NCI-H1092 treated with DMSO at 0.1 percent for 48 hours (cell line): ENCODE results near the gene RIPOR1.
"Not testable (repeated sequence)": the region's sequence is repeated elsewhere in the genome, so short reads cannot be mapped to it uniquely, and the experiment has no call there.

ENCODE experiments used
- DNase-seq: peaks from one replicate; lab custom pipeline; 2025; lab: John Stamatoyannopoulos, UW

RIPOR1 gene

DNA sequence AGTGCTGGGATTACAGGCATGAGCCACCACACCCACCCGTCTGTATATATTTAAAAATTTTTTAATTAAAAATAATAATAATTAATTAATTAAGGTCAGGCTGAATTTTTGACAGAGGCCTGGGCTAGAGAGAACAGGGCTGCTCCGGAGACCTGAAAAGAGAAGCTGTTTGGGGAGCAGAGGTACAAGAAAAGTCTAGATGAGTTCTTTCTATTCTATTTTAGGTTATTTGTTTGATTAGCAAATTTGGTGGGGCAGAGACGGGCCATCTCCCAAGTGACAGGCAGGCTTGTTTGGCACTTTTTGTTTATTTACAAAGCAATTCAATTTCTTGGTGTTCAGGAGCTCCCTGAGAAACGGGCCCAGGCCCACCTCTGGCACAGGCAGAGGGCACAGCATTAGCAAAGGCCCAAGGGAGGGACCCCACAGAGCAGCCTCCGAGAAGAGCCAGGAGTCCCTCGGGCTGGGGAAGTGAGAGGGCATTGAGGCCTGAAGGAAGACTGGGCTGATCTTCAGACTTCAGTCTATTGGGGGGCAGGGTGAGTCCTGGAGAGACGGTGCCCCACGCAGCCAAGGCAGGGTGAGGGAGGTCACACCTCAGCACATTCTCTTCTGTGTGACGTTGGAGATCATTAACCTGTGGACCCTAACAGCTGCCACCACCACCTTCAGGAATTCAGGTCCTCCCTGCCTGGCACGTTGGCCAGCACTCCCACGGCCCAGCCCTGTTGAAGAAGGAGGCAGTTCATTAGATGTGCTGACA, 10.8 kb upstream of the RIPOR1 start:
- no peak for DNase-seq

- DNase-seq, result no peak
Observed at GRCh38 chr16:67518676-67519075, 10.0 kb upstream of the RIPOR1 start.

DNA sequence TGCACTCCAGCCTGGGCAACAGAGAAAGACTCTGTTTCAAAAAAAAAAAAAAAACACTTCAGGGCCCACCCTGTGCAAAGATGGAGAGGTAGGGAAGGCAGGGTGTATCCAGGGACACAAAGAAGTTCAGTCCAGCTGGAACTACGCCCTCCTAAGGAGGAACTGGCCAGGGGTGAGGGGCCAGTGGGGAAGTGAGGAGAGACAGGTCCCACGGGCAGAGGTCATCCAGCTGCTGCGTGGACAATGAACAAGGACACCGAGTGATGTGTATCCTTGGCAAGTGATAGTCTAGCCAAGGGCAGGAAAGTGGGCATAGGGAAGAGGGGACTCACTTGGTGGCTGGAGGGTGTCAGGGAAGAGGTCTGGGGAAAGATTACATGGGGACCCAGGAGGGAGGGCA, 9.4 kb upstream of the RIPOR1 start:
- DNase-seq, result no peak

GRCh38 chr16:67521095-67521804, 7.4 kb upstream of the RIPOR1 start:
- DNase-seq, result peak; percentile 87

DNA sequence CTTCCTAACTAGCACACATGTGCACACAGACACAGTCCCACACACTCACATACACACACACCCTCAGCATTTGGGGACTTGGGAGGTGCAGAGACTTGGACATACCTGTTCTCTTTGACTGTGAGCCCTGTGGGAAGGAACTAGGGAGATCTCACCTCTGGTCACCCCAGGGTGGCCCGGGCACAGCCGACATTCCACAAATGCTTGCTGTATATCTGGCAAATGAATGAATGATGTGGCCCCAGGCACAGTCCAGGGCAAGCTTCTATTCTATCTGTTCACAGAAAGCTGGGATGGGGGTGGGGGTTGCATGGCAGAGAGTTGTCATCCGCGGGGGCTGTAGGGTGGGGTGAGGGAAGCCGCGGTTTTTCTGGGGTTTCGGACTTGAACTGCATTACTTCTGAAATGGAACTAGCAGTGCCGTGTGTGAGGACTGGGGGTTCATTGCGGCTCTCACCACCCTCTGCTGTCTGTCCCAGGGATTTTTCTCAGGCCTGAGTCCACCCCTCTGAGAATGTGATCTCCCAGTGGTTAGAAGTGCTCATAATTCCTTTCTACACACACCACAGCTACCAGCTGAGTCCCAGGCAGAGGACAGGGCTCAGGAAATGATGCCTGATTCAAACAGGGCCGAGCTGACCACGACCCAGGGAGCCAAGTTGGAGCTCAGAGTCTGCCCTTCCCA, 3.3 kb upstream of the RIPOR1 start:
- no peak for DNase-seq

DNA sequence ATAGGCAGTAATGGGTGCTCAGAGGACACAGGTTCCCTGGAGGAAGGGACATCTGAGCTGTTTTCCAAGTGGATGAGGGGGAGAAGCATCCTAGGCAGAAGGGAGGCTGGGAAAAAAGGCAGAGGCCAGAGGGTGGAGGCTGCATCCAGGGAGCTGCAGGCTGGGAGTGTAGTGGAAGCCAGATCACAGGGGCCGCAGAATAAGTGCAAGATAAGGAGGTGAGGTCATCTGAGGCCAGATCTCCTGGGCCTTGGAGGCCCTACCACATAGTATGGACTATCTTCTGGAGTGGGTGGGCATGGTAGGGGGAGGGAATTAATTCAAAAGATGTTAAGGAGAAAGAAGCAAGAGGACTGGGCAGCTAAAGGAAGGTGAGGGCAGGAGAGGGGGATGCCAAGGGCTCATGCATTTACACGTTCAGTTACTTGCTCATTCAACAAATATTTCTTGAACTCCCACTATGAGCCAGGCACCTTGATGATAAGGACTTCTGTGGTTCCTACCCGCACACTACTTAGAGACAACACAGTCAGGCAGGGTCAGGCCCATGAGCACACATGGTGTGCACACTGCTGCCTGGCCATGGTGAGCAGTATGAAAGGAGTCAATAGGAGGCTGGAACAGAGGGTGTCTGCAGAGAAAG, 2.4 kb upstream of the RIPOR1 start:
- DNase-seq, result no peak

DNA sequence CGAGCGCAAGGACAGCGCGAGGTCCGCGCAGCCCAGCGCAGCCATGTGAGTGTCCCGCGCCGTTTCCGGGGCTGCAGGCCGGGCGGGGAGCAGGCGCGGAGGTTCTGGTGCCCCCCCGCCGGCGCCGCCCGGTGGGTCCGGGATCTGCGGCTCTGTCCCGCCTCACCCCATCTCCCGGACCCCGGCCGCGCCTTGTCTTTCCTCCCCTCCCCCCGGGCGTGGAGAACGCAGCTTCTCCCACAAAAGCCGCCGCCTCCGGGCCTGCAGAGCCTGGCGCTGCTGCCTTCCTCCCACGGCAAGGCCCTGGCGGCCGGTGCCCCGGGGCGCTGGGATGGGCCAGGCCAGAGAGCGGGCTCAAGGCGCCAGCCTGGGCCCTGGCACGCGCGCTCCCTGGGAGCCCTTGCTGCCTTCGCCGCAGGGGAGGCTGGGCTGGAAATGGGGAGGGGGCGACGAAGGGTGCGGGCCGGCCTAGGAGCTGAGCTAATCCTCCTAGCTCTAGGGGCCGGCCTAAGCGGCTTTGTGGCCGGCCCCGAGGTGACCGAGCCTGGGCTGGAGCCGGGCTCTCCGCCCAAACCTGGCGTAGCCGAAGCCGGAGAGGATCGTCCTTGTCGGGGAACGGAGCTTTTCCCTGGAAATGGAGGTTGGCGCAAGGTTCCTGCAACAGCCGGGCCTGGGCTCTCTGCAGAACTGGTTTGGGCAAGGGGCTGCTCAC, 397 bp downstream of the RIPOR1 start:
- DNase-seq, result peak; percentile 52

DNA sequence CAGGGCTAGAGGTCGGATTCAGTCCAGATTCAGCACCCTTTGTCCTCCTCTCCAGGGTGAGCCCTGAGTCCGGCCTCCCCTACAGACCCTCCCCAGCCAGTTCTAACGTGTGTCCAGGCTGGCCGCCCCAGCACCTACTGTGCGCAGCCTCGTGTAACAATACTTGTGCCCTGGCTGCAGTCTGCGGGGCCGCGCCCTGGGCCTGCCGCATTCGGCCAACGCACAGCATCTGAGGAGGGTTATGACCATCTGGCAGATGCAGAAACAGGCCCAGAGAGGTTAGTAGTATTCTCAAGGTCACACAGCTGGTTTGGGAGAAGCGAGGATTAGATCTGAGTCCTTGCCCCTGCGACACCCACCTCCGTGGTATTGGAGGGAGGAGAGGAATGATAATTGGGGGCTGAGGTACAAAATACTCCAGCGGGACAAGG, 968 bp downstream of the RIPOR1 start:
- DNase-seq, result no peak

- DNase-seq, result peak; percentile 45
Observed at GRCh38 chr16:67530013-67530939, 1.6 kb downstream of the RIPOR1 start.

GRCh38 chr16:67531247-67531646, 2.6 kb downstream of the RIPOR1 start:
- no peak for DNase-seq

GRCh38 chr16:67533024-67533560, 4.5 kb downstream of the RIPOR1 start:
- no peak for DNase-seq

DNA sequence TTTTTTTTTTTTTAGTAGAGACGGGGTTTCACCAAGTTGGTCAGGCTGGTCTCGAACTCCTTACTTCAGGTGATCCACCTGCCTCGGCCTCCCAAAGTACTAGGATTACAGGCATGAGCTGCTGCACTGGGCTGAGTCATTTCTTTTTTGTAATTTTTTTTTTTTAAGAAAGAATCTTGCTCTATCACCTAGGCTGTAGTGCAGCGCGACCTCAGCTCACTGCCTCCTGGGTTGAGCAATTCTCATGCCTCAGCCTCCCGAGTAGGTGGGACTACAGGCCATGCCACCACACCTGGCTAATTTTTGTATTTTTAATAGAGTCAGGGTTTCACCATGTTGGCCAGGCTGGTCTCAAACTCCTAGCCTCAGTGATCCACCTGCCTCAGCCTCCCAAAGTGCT, 5.4 kb downstream of the RIPOR1 start:
- DNase-seq, result not testable (repeated sequence)

DNA sequence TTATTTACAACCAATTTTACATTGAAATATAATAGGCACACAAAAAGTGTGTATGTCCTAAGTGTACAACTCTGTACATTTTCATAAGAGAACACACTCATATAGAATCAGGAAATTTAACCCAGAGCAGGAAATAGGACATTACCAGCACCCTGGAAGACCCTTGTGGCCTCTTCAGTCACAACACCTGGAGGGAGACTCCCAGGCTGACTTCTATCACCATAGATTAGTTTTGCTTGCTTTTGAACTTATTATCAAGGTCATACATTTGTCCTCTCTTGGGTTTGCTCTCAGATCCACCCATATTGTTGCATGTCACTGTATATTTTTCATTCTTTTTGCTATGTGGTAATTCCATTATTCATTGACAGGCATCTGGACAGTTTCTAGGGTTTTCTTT, 5.8 kb downstream of the RIPOR1 start:
- DNase-seq, result no peak

GRCh38 chr16:67535201-67535600, 6.6 kb downstream of the RIPOR1 start:
- no peak for DNase-seq

- no peak for DNase-seq
Observed at GRCh38 chr16:67537270-67537635, 8.6 kb downstream of the RIPOR1 start.

DNA sequence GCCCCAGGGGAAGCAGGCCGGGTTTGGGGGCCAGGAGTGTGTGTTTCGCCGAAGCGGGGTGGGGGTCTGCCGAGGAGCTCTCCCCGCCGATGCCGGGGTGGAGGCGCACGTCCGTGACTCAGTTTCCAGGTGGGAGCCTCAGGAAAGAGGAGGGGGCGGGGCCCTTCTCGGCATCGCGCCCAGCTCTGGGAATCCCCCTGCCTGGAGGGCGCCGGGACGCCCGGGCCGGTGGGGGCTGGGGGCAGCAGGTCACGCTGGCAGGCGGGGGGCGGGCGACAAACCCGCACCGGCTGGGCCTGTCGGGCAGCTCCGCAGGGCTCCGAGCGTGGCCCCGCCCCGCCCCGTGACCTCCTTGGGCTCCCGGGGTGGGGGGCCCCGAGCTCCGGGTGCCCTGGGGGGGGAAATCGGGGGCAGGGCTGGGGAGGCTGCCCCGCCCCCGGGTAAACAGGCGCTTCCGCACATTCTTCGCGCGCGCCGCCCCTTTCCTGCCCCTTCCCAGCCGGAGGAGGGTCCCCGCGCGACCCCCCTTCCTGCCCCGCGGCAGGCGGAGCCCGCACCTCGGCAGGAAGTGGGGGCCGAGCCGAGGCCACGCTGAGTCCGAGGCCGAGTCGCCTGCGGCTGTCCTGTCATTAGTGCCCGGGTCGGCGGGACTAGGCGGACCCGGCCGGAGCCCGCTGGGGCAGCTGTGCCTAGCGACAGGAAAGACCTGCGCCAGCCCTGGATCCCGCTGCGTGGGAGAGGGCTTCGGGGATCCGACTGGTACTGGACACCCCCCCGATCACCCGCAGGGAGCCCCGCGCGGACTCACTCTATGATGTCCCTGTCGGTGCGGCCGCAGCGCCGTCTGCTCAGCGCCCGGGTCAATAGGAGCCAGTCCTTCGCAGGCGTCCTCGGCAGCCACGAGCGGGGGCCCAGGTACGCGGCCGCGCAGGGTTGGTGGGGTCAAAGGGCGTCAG, 9.3 kb downstream of the RIPOR1 start:
- DNase-seq, result no peak

DNA sequence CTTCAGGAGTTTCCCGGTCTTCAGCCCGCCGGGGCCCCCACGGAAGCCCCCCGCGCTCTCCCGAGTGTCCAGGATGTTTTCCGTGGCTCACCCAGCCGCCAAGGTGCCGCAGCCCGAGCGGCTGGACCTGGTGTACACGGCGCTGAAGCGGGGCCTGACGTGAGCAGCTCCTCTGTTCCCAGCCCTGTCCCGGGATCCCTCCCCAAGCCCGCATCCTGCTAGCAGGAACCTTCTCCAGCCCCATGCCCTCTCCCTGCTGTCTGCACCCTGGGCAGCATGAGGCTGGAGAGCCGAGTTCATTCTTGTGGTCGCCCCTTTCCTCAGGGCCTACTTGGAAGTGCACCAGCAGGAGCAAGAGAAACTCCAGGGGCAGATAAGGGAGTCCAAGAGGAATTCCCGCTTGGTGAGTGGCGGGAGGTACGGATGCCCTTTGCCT, 10.1 kb downstream of the RIPOR1 start:
- DNase-seq, result no peak

DNA sequence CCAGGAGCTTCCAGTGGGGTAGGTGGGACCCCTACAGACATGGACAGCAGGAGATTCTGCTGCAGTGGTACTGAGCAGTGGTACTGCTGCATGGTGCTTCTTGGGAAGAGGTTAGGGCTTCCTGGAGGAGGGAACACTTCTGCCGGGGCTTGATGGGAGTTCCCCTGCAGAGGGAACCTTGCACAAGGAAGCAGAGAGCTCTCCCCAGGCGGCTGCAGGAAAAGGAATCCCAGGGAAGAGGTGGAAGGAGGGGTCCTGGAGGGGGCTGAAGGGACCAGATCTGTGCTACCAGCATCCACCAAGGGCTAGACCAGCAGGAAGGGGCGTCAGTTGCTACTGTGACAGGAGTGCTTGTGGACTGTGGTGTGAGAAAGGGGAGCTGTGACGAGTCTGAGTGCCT, 10.6 kb downstream of the RIPOR1 start:
- DNase-seq, result no peak
